ENCODE data around the gene GPR27. TPM values are rescaled to one million over a fixed set of nuclear protein-coding genes. Genes with fewer than 3 reads are reported as not detected.

GPR27 gene
- total RNA-seq, 2 donors from 2014 or later, result 0.54 to 1.3 TPM

DNA sequence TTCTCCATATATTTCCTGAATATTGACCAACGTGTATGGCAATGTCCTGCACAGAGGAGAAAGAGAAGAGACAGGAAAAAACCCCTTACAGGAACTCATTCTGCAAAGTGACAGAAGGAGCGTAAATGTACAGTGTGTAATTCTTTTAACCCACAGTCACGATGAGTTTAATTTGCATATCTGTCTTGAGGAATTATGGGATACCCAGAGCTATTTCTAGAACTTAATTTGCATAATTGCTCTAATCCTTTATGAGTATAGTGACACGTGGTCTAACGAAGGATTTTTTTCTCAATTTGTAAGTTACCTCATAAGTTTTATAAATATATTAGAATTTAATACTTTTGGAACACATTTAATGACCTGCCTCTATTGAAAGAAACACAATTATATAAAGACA, 9.8 kb downstream of the GPR27 start:
- no peaks in the 10 kb centered on the region for H3K9me3 ChIP-seq
- ATAC-seq (ENCODE audit: insufficient number of reproducible peaks, low FRiP score, low read depth), result no peak
- TF ChIP-seq, protein P1, sequence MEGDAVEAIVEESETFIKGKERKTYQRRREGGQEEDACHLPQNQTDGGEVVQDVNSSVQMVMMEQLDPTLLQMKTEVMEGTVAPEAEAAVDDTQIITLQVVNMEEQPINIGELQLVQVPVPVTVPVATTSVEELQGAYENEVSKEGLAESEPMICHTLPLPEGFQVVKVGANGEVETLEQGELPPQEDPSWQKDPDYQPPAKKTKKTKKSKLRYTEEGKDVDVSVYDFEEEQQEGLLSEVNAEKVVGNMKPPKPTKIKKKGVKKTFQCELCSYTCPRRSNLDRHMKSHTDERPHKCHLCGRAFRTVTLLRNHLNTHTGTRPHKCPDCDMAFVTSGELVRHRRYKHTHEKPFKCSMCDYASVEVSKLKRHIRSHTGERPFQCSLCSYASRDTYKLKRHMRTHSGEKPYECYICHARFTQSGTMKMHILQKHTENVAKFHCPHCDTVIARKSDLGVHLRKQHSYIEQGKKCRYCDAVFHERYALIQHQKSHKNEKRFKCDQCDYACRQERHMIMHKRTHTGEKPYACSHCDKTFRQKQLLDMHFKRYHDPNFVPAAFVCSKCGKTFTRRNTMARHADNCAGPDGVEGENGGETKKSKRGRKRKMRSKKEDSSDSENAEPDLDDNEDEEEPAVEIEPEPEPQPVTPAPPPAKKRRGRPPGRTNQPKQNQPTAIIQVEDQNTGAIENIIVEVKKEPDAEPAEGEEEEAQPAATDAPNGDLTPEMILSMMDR (IDR thresholded peaks at IDR 0.05), result no peak
- no peak overlapping the region for H3K4me3 ChIP-seq
- no peak overlapping the region for H3K27ac ChIP-seq
- DNase-seq (ENCODE audit: low spot score), result no peak
- no peaks in the 10 kb centered on the region for H3K27me3 ChIP-seq (replicated peaks; ENCODE audit: insufficient read depth)
- H3K4me1 ChIP-seq (ENCODE audit: control insufficient read depth in 1 of 2, low read depth in 2 of 2), result no peaks in the 10 kb centered on the region
- no peaks in the 10 kb centered on the region for H3K36me3 ChIP-seq

DNA sequence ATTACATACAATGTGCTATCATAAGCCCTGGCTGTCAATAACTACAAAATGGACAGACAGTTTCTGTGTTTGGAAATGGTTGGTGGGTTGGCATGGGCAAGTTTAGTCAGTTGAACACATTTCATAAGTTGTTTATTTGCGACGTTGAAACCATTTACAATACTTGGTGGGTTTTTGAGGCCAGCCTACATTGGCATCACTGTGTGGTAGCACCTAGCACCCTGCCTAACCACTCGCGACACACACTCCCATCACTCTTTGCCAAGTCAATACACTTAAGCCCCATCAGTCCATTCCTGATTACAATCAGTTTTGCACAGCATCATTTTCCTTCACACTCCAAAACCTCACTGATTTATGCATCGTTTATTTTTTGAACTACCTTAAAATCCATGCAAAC, 17.5 kb downstream of the GPR27 start:
- ATAC-seq (ENCODE audit: insufficient number of reproducible peaks, low FRiP score, low read depth) (no peak), DNase-seq (ENCODE audit: low spot score) (no peak)
- Histone ChIP-seq H3K9me3 (no peaks in the 10 kb centered on the region), H3K27me3 (replicated peaks; ENCODE audit: insufficient read depth) (no peaks in the 10 kb centered on the region), H3K36me3 (no peaks in the 10 kb centered on the region), H3K4me1 (ENCODE audit: control insufficient read depth in 1 of 2, low read depth in 2 of 2) (no peaks in the 10 kb centered on the region), H3K4me3 (no peak overlapping the region), H3K27ac (no peak overlapping the region)
- TF ChIP-seq, protein P1 (IDR thresholded peaks at IDR 0.05), result no peak

DNA sequence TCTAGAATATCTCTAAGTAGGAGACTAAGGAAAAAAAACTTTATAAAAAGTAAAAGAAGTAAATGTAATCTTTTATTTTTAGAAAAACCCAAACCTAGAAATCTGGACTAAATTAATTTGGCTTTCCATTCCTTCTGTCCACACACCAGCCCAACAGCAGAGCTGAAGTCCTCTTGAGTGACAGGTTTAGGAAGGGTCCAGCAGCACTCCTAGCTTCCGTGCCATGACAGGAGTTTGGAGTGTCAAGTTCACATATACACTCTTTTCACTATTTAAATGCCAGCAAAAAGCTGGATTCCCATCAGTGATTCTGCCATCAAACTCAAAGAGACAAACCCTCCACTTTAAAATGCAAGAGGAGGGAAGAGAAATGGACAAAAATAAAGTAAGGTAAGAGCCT, 18.2 kb downstream of the GPR27 start:
- H3K4me1 ChIP-seq (ENCODE audit: control insufficient read depth in 1 of 2, low read depth in 2 of 2), result no peaks in the 10 kb centered on the region
- TF ChIP-seq, protein P1 (IDR thresholded peaks at IDR 0.05), result no peak
- H3K36me3 ChIP-seq, result no peaks in the 10 kb centered on the region
- no peak overlapping the region for H3K4me3 ChIP-seq
- H3K27ac ChIP-seq, result no peak overlapping the region
- H3K9me3 ChIP-seq, result no peaks in the 10 kb centered on the region
- ATAC-seq (ENCODE audit: insufficient number of reproducible peaks, low FRiP score, low read depth), result no peak
- H3K27me3 ChIP-seq (replicated peaks; ENCODE audit: insufficient read depth), result no peaks in the 10 kb centered on the region
- no peak for DNase-seq (ENCODE audit: low spot score)

DNA sequence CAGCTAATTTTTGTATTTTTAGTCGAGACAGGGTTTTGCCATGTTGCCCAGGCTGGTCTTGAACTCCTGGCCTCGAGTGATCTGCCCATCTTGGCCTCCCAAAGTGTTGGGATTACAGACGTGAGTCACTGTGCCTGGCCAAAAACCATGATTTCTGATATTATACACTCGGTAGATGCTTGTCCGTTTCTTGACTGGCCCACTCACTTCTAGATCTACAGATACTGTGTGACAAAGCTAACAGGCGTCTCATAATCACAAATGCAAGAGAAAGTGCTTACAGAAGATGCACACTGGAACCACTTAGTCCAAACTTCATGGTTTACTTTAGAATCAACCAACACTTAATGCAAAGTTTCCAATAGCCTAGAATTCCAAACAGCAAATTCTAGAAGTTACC, 22.9 kb downstream of the GPR27 start:
- H3K4me3 ChIP-seq, result no peak overlapping the region
- peaks cover 14% of the 10 kb centered on the region for H3K27me3 ChIP-seq (replicated peaks; ENCODE audit: insufficient read depth)
- no peak for DNase-seq (ENCODE audit: low spot score)
- no peaks in the 10 kb centered on the region for H3K9me3 ChIP-seq
- H3K36me3 ChIP-seq, result no peaks in the 10 kb centered on the region
- no peaks in the 10 kb centered on the region for H3K4me1 ChIP-seq (ENCODE audit: control insufficient read depth in 1 of 2, low read depth in 2 of 2)
- TF ChIP-seq, protein P1 (IDR thresholded peaks at IDR 0.05), result no peak
- ATAC-seq (ENCODE audit: insufficient number of reproducible peaks, low FRiP score, low read depth), result no peak
- H3K27ac ChIP-seq, result no peak overlapping the region

DNA sequence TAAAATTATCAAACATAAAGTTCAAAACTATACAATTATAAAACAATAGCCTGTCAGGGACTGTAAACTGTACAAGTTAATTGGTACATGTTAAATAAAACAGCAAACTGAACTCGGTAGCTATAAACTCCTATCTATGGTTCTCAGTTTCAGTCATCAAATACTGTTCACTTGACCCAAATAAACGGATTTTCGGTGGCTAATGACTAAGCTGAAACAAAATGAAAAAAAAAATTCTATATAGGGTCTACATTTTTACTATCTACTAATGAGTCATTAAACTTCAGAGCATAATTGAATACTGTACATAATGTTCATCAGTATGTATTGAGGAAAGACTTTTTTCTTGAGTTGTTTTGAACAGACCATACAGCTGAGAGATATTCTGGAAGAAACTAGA, 24.7 kb downstream of the GPR27 start:
- no peaks in the 10 kb centered on the region for H3K4me1 ChIP-seq (ENCODE audit: control insufficient read depth in 1 of 2, low read depth in 2 of 2)
- no peak for DNase-seq (ENCODE audit: low spot score)
- H3K4me3 ChIP-seq, result no peak overlapping the region
- peaks cover 32% of the 10 kb centered on the region for H3K27me3 ChIP-seq (replicated peaks; ENCODE audit: insufficient read depth)
- no peaks in the 10 kb centered on the region for H3K36me3 ChIP-seq
- ATAC-seq (ENCODE audit: insufficient number of reproducible peaks, low FRiP score, low read depth), result no peak
- no peaks in the 10 kb centered on the region for H3K9me3 ChIP-seq
- H3K27ac ChIP-seq, result no peak overlapping the region
- TF ChIP-seq, protein P1 (IDR thresholded peaks at IDR 0.05), result no peak

Measured in thoracic aorta (tissue), 2 donors.